HCT116 (cell line): ENCODE data around the gene UACA. TPM values are rescaled to one million over a fixed set of nuclear protein-coding genes. Genes with fewer than 3 reads are reported as not detected.

Experiments
- ATAC-seq: fragments of 200-7000 bp; cut with Tn5 transposase; 2 replicates; pipeline ENCODE4 v1.9.1; 2020; ENCODE audit warnings: mild to moderate bottlenecking, moderate library complexity
- BruUV-seq: library from RNA; stranded (reverse); fragments of 400-500 nt; replicated peaks from 2 replicates; lab custom pipeline; 2021; lab: Mats Ljungman, UMichigan
- CTCF ChIA-PET: fragments of 300-600 bp; sonication (Branson Sonifier 250); formaldehyde crosslinking; loops from one replicate; lab custom pipeline; 2021; ENCODE audit warnings: antibody characterized with exemption; lab: Charles Lee
- POLR2A ChIA-PET: fragments of 300-600, 350-600 bp; sonication (Branson Sonifier 250); formaldehyde crosslinking; loops from one replicate; lab custom pipeline; 2021; ENCODE audit warnings: antibody characterized with exemption; lab: Charles Lee
- RAD21 ChIA-PET, 2 experiments: fragments of 300-600 bp; sonication (Branson Sonifier 250); formaldehyde crosslinking; loops; one replicate each; lab custom pipeline; 2023; ENCODE audit warnings: low total read pairs in 2 of 2; ENCODE audit not compliant: uncharacterized antibody in 2 of 2, unreplicated experiment in 2 of 2, low non-redundant PET in 1 of 2; lab: Charles Lee
- DNase-seq: peaks from one replicate; pipeline ENCODE4 v3.0.0-alpha.2; 2010; ENCODE audit warnings: low read depth, low spot score
- H2AFZ ChIP-seq: fragments of 200-600 bp; shearing (Covaris generic), sonication (generic); 2 replicates; pipeline ENCODE4 v1.6.1; 2017; ENCODE audit warnings: low read depth, mixed run types, mixed read lengths, antibody characterized with exemption, low read length; ENCODE audit not compliant: poor library complexity, severe bottlenecking
- H3K27ac ChIP-seq: 2 replicates; pipeline ENCODE4 v1.5.1; 2012; ENCODE audit warnings: low read depth, low read length
- H3K27me3 ChIP-seq: fragments of 200-600 bp; sonication (generic); 2 replicates; pipeline ENCODE4 v1.6.1; 2016; ENCODE audit warnings: mixed run types, low read length, mixed read lengths; ENCODE audit not compliant: insufficient read depth
- H3K36me3 ChIP-seq, 2 experiments: fragments of 200-500 bp in 1 of 2; fragments of 200-600 bp in 1 of 2; sonication (Bioruptor generic) in 1 of 2; sonication (generic) in 1 of 2; 2 replicates each; pipeline versions ENCODE4 v1.5.1 to v1.6.1; 2014 to 2016; ENCODE audit warnings: low read length in 2 of 2, inconsistent platforms in 1 of 2, mixed read lengths in 1 of 2, mixed run types in 1 of 2; ENCODE audit not compliant: insufficient read depth in 2 of 2, control insufficient read depth in 1 of 2
- H3K4me1 ChIP-seq, 2 experiments: fragments of 200-600 bp in 1 of 2; sonication (generic) in 1 of 2; 2 replicates each; pipeline versions ENCODE4 v1.5.1 to v1.6.1; 2012 to 2017; ENCODE audit warnings: low read length in 2 of 2, inconsistent platforms in 1 of 2, mild to moderate bottlenecking in 1 of 2, mixed read lengths in 1 of 2, mixed run types in 1 of 2, moderate library complexity in 1 of 2; ENCODE audit not compliant: insufficient read depth in 2 of 2, control insufficient read depth in 1 of 2
- H3K4me2 ChIP-seq: fragments of 200-600 bp; sonication (generic); 2 replicates; pipeline ENCODE4 v1.6.1; 2017; ENCODE audit warnings: mixed run types, low read length, mixed read lengths
- H3K4me3 ChIP-seq, 2 experiments: fragments of 200-600 bp in 1 of 2; sonication (generic) in 1 of 2; replicated peaks in 1 of 2; 2 replicates each; pipeline ENCODE4 v1.5.1; 2011 to 2016; ENCODE audit warnings: low read length in 2 of 2, control low read depth in 1 of 2, low read depth in 1 of 2, mild to moderate bottlenecking in 1 of 2, mixed read lengths in 1 of 2, mixed run types in 1 of 2
- H3K79me2 ChIP-seq: fragments of 200-600 bp; sonication (generic); 2 replicates; pipeline ENCODE4 v1.6.1; 2017; ENCODE audit warnings: mild to moderate bottlenecking, mixed run types, low read length, moderate library complexity, mixed read lengths; ENCODE audit not compliant: insufficient read depth
- H3K9ac ChIP-seq: fragments of 200-600 bp; sonication (generic); 2 replicates; pipeline ENCODE4 v1.6.1; 2016; ENCODE audit warnings: low read length, mixed read lengths
- H3K9me2 ChIP-seq: fragments of 200-600 bp; sonication (generic), shearing (Covaris generic); 2 replicates; pipeline ENCODE4 v1.6.1; 2017; ENCODE audit warnings: mixed run types, mild to moderate bottlenecking, moderate library complexity; ENCODE audit not compliant: insufficient read depth
- H3K9me3 ChIP-seq, 2 experiments: fragments of 200-500 bp in 1 of 2; fragments of 200-600 bp in 1 of 2; sonication (Bioruptor generic) in 1 of 2; sonication (generic) in 1 of 2; 2 replicates each; pipeline ENCODE4 v1.6.1; 2014 to 2017; ENCODE audit warnings: low read length in 2 of 2, mixed read lengths in 2 of 2, inconsistent platforms in 1 of 2, low read depth in 1 of 2, mild to moderate bottlenecking in 1 of 2, mixed run types in 1 of 2, moderate library complexity in 1 of 2; ENCODE audit not compliant: control insufficient read depth in 1 of 2, insufficient read depth in 1 of 2
- H4K20me1 ChIP-seq: fragments of 200-600 bp; sonication (generic), shearing (Covaris generic); 2 replicates; pipeline ENCODE4 v1.6.1; 2017; ENCODE audit warnings: mixed run types, mild to moderate bottlenecking, moderate library complexity; ENCODE audit not compliant: insufficient read depth
- CBX3 ChIP-seq: IDR thresholded peaks from 2 replicates; pipeline ENCODE4 v1.6.1; 2012; ENCODE audit warnings: low read depth
- CEBPB ChIP-seq: IDR thresholded peaks from 2 replicates; pipeline ENCODE4 v1.6.1; 2012; ENCODE audit warnings: low read depth
- ELF1 ChIP-seq: IDR thresholded peaks from 2 replicates; pipeline ENCODE4 v1.6.1; 2012; ENCODE audit warnings: low read depth, borderline replicate concordance
- POLR2A ChIP-seq: IDR thresholded peaks from 2 replicates; pipeline ENCODE4 v1.7.0; 2011; ENCODE audit warnings: borderline replicate concordance; ENCODE audit not compliant: insufficient read depth, insufficient read length; ENCODE audit errors: extremely low read depth
- POLR2AphosphoS5 ChIP-seq: IDR thresholded peaks from 2 replicates; pipeline ENCODE4 v1.6.1; 2011; ENCODE audit warnings: mild to moderate bottlenecking, low read depth, low read length, moderate library complexity
- SIN3A ChIP-seq: IDR thresholded peaks from 2 replicates; pipeline ENCODE4 v1.6.1; 2012; ENCODE audit warnings: low read depth
- SP1 ChIP-seq: IDR thresholded peaks from 2 replicates; pipeline ENCODE4 v1.6.1; 2012; ENCODE audit warnings: low read depth
- SRF ChIP-seq: IDR thresholded peaks from 2 replicates; pipeline ENCODE4 v1.6.1; 2012; ENCODE audit warnings: low read depth
- TCF7L2 ChIP-seq: IDR thresholded peaks from 2 replicates; pipeline ENCODE4 v1.7.0; 2011; ENCODE audit warnings: borderline replicate concordance, inconsistent platforms; ENCODE audit not compliant: insufficient read depth, insufficient read length; ENCODE audit errors: extremely low read depth
- YY1 ChIP-seq: IDR thresholded peaks from 2 replicates; pipeline ENCODE4 v1.6.1; 2011; ENCODE audit warnings: low read length, low read depth, moderate library complexity, mild to moderate bottlenecking; ENCODE audit not compliant: insufficient replicate concordance; ENCODE audit errors: extremely low read depth
- ZFX ChIP-seq: fragments of 450-650 bp; IDR thresholded peaks from 2 replicates; pipeline ENCODE4 v1.6.1; 2017
- ZNF274 ChIP-seq: fragments of 200-500 bp; sonication (Bioruptor generic); IDR thresholded peaks from 2 replicates; pipeline ENCODE4 v1.6.1; 2014; ENCODE audit warnings: mild to moderate bottlenecking, low read depth, low read length, inconsistent platforms
- intact Hi-C: fragments of 100-400 bp; cut with micrococcal nuclease; formaldehyde crosslinking; loops from 2 replicates; pipeline ENCODE4 v1.10.0; 2022
- total RNA-seq: library from RNA; stranded (reverse); gene quantifications from one replicate; pipeline ENCODE4 v1.2.1, GENCODE V29; 2021; ENCODE audit not compliant: unreplicated experiment
- TF ChIP-seq, protein P1 (sequence below), 3 experiments: fragments of 200-600 bp in 1 of 3; sonication (generic) in 1 of 3; IDR thresholded peaks in 2 of 3; conservative IDR thresholded peaks in 1 of 3; 2 replicates each; pipeline ENCODE4 v1.5.1; 2012 to 2017; ENCODE audit warnings: low read depth in 2 of 3, low read length in 2 of 3, antibody characterized with exemption in 1 of 3, borderline replicate concordance in 1 of 3, control low read depth in 1 of 3, mild to moderate bottlenecking in 1 of 3, mixed read lengths in 1 of 3, mixed run types in 1 of 3, moderate library complexity in 1 of 3; ENCODE audit not compliant: insufficient read depth in 1 of 3
- TF ChIP-seq, protein P2 (sequence below): IDR thresholded peaks from 2 replicates; pipeline ENCODE4 v1.6.1; 2012

Gene UACA
- total RNA-seq, 1 experiment from 2014 or later, result 47.4 TPM

DNA sequence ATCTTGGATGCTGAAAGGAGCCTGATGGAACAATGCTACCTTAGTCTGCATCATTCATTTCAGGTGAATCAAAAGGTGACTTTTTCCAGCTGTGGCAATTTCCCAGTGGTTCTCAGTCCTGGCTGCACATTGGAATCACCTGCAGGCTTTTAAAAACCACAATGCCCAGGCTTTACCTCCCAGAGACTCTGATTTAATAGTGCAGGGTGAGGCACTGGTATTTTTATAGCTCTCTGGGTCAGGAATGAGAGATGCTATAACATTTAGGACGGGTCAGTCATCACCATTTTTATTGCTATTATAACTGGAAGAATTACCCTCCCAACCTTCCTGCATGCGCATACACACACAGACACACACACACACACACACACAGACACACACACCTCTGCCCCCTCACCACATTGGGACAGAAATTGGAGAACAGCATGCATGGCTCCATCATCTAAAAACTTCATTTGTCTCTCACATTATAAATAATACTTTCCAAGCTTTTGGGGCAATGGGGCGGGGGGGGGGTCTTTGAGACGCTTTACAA is 49.5 kb upstream of the UACA start:
- Histone ChIP-seq H3K4me3 (peak overlapping the region; percentile 45 to 59), H3K4me1 (peaks cover 0 to 15% of the 10 kb centered on the region in 2 experiments; a peak in 2 of 4 replicates), H3K27me3 (no peaks in the 10 kb centered on the region), H3K9me3 (no peaks in the 10 kb centered on the region), H3K27ac (no peak overlapping the region), H3K36me3 (no peaks in the 10 kb centered on the region), H3K79me2 (no peaks in the 10 kb centered on the region), H3K9me2 (no peaks in the 10 kb centered on the region)
- ChIA-PET POLR2A (interaction anchor here (0.7 to 0.8 kb wide), 2 partner anchors 62 to 66 kb away, joined by 3 read pairs; no protein-coding TSS in a partner anchor), RAD21 (interaction anchor here (1.0 to 2.0 kb wide), 4 partner anchors 62 to 244 kb away, joined by 3 to 6 read pairs (median 5); no protein-coding TSS in a partner anchor), CTCF (interaction anchor here (0.9 to 2.8 kb wide), 13 partner anchors 9 to 243 kb away, joined by 3 to 27 read pairs (median 7); partner anchors contain the start of gene LRRC49)
- intact Hi-C loops, result loop anchor here (1.0 to 5.0 kb wide), 3 partner anchors 51 to 244 kb away; partner anchors contain the start of gene UACA
- DNase-seq, result no peak
- TF ChIP-seq SP1 (no peak), SRF (no peak), POLR2AphosphoS5 (no peak), CBX3 (no peak), ZFX (no peak), ZNF274 (no peak), TCF7L2 (no peak), POLR2A (no peak), CEBPB (no peak), ELF1 (no peak), SIN3A (no peak), YY1 (no peak)
- TF ChIP-seq, protein P1, sequence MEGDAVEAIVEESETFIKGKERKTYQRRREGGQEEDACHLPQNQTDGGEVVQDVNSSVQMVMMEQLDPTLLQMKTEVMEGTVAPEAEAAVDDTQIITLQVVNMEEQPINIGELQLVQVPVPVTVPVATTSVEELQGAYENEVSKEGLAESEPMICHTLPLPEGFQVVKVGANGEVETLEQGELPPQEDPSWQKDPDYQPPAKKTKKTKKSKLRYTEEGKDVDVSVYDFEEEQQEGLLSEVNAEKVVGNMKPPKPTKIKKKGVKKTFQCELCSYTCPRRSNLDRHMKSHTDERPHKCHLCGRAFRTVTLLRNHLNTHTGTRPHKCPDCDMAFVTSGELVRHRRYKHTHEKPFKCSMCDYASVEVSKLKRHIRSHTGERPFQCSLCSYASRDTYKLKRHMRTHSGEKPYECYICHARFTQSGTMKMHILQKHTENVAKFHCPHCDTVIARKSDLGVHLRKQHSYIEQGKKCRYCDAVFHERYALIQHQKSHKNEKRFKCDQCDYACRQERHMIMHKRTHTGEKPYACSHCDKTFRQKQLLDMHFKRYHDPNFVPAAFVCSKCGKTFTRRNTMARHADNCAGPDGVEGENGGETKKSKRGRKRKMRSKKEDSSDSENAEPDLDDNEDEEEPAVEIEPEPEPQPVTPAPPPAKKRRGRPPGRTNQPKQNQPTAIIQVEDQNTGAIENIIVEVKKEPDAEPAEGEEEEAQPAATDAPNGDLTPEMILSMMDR (IDR thresholded peaks at IDR 0.05 in 2 of 3, conservative IDR thresholded peaks at IDR 0.05 in 1 of 3; ENCODE audit: borderline replicate concordance in 1 of 3, insufficient read depth in 1 of 3, low read depth in 2 of 3, low read length in 2 of 3), result no peak
- TF ChIP-seq, protein P2, sequence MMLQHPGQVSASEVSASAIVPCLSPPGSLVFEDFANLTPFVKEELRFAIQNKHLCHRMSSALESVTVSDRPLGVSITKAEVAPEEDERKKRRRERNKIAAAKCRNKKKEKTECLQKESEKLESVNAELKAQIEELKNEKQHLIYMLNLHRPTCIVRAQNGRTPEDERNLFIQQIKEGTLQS, result no peak
- TF ChIP-seq, all 23 proteins: peak for 0
- Histone ChIP-seq H3K4me2 (peak overlapping the region; percentile 94), H4K20me1 (no peaks in the 10 kb centered on the region), H3K9ac (no peak overlapping the region), H2AFZ (peak overlapping the region; percentile 62)
- no peak for ATAC-seq
- BruUV-seq, result no TSS peak
